HT-29 (cell line): ENCODE measurements around the gene ATP6V1D. TPM values are rescaled to one million over a fixed set of nuclear protein-coding genes. Genes with fewer than 3 reads are reported as not detected.

Experiments used
- small RNA-seq: library from RNA; depleted of rRNA; stranded (forward); fragments of <200 nt; gene quantifications from one replicate; pipeline ENCODE3, GENCODE V24; 2014
- total RNA-seq: library from RNA; depleted of rRNA; stranded (reverse); fragments of >200 nt; shearing (Covaris generic); gene quantifications from 2 replicates; pipeline ENCODE4 v1.2.3, GENCODE V29; 2014; rRNA removed

Gene ATP6V1D
- total RNA-seq, 1 experiment from 2014 or later: 27.3 TPM

Small RNA genes lying within 50 kb of the gene (small RNA-seq; reads per million reads assigned to genes)
- not detected for gene RF00019

Other genes starting within 250 kb of the ATP6V1D start
- not detected in 2 replicates for gene GARIN2, start 170.4 kb downstream of the ATP6V1D start, total RNA-seq
- 4.7 and 8.3 TPM in 2 replicates for gene PALS1, start 118.4 kb downstream of the ATP6V1D start, total RNA-seq
- 99.9 and 100 TPM in 2 replicates for gene EIF2S1, start 524 bp upstream of the ATP6V1D start, total RNA-seq
- gene PLEK2, start 52.4 kb upstream of the ATP6V1D start, total RNA-seq: 32.1 and 48.1 TPM in 2 replicates
- gene TMEM229B, start 128.9 kb upstream of the ATP6V1D start, total RNA-seq: 0.08 and 0.15 TPM in 2 replicates
- gene PLEKHH1, start 173.5 kb upstream of the ATP6V1D start, total RNA-seq: 11.0 and 12.7 TPM in 2 replicates
- 10.9 and 12.1 TPM in 2 replicates for gene PIGH, start 240.5 kb upstream of the ATP6V1D start, total RNA-seq